Activated CD4-positive, alpha-beta T cell treated with anti-CD3 and anti-CD28 coated beads, Interleukin-2, amount 50 U/mL, for 16 hours (primary cell): ENCODE measurements around the gene ELF5.

Source experiments
- DNase-seq: peaks from one replicate; pipeline ENCODE4 v3.0.0-alpha.2; 2020

The ELF5 gene

GRCh38 chr11:34513682-34514449 is at the start of gene ELF5:
Gene ELF5 (minus strand): TSS chr11:34513794. CDS start chr11:34505749, 8,045 bp downstream.
- DNase-seq, result no peak

GRCh38 chr11:34562976-34563375 is 49.4 kb upstream of the ELF5 start:
- DNase-seq, result no peak

- DNase-seq, result no peak
Observed at GRCh38 chr11:34560511-34560910, 46.9 kb upstream of the ELF5 start.

- DNase-seq, result no peak
Observed at GRCh38 chr11:34558673-34559072, 45.1 kb upstream of the ELF5 start.

GRCh38 chr11:34558211-34558610 is 44.6 kb upstream of the ELF5 start:
- DNase-seq, result no peak

- DNase-seq, result no peak
Observed at GRCh38 chr11:34552270-34552669, 38.7 kb upstream of the ELF5 start.

- no peak for DNase-seq
Observed at GRCh38 chr11:34549271-34549670, 35.7 kb upstream of the ELF5 start.

GRCh38 chr11:34548278-34548677 is 34.7 kb upstream of the ELF5 start:
- no peak for DNase-seq

- no peak for DNase-seq
Observed at GRCh38 chr11:34546511-34547209, 33.1 kb upstream of the ELF5 start.

GRCh38 chr11:34542089-34542488 is 28.5 kb upstream of the ELF5 start:
- no peak for DNase-seq

- DNase-seq, result no peak
Observed at GRCh38 chr11:34540870-34541269, 27.3 kb upstream of the ELF5 start.

GRCh38 chr11:34537636-34538035 is 24.0 kb upstream of the ELF5 start:
- no peak for DNase-seq

- no peak for DNase-seq
Observed at GRCh38 chr11:34536056-34536455, 22.5 kb upstream of the ELF5 start.

- no peak for DNase-seq
Observed at GRCh38 chr11:34534826-34535225, 21.2 kb upstream of the ELF5 start.

GRCh38 chr11:34531663-34532062 is 18.1 kb upstream of the ELF5 start:
- DNase-seq, result no peak

- DNase-seq, result no peak
Observed at GRCh38 chr11:34530545-34531234, 17.1 kb upstream of the ELF5 start.

GRCh38 chr11:34529643-34530042 is 16.0 kb upstream of the ELF5 start:
- DNase-seq, result no peak

GRCh38 chr11:34528072-34528471 is 14.5 kb upstream of the ELF5 start:
- DNase-seq, result no peak

GRCh38 chr11:34525888-34526657 is 12.5 kb upstream of the ELF5 start:
- no peak for DNase-seq

GRCh38 chr11:34525098-34525497 is 11.5 kb upstream of the ELF5 start:
- DNase-seq, result no peak

GRCh38 chr11:34524696-34525095 is 11.1 kb upstream of the ELF5 start:
- no peak for DNase-seq

- no peak for DNase-seq
Observed at GRCh38 chr11:34523053-34523452, 9.5 kb upstream of the ELF5 start.

- DNase-seq, result no peak
Observed at GRCh38 chr11:34522188-34522587, 8.6 kb upstream of the ELF5 start.
